SK-N-SH treated with all-trans-retinoic acid at 6 μM for 48 hours (cell line): ENCODE data around the gene ENDOD1.

ENCODE experiments used
- ATAC-seq: fragments of 200-7000 bp; cut with Tn5 transposase; 3 replicates; pipeline ENCODE4 v1.9.1; 2020; ENCODE audit warnings: mild to moderate bottlenecking, moderate library complexity
- ARNTL ChIP-seq: fragments of 450-650 bp; formaldehyde crosslinking; IDR thresholded peaks from 2 replicates; pipeline ENCODE4 v1.5.0; 2020; ENCODE audit warnings: low read depth, mild to moderate bottlenecking, moderate library complexity, borderline replicate concordance
- BACH2 ChIP-seq: fragments of 250-450 bp; sonication (Bioruptor Pico); IDR thresholded peaks from 2 replicates; pipeline ENCODE4 v1.9.0; 2021; ENCODE audit warnings: mild to moderate bottlenecking, borderline replicate concordance
- CSDC2 ChIP-seq: fragments of 250-450 bp; sonication (Bioruptor Pico); IDR thresholded peaks from 2 replicates; pipeline ENCODE4 v1.5.0; 2020; ENCODE audit warnings: mild to moderate bottlenecking, moderate library complexity
- CSRNP3 ChIP-seq: fragments of 250-450 bp; sonication (Bioruptor Pico); IDR thresholded peaks from 2 replicates; pipeline ENCODE4 v1.5.1; 2021; ENCODE audit warnings: mild to moderate bottlenecking, moderate library complexity
- ESRRG ChIP-seq: fragments of 250-450 bp; sonication (Bioruptor Pico); IDR thresholded peaks from 2 replicates; pipeline ENCODE4 v1.6.1; 2021; ENCODE audit warnings: mild to moderate bottlenecking
- GLIS3 ChIP-seq: fragments of 250-450 bp; sonication (Bioruptor Pico); IDR thresholded peaks from 2 replicates; pipeline ENCODE4 v1.5.0; 2020; ENCODE audit warnings: mild to moderate bottlenecking, moderate library complexity
- ISL1 ChIP-seq: fragments of 250-450 bp; sonication (Bioruptor Pico); IDR thresholded peaks from 2 replicates; pipeline ENCODE4 v2.1.2; 2022; ENCODE audit warnings: mild to moderate bottlenecking, moderate library complexity
- OSR1 ChIP-seq: fragments of 250-450 bp; sonication (Bioruptor Pico); IDR thresholded peaks from 2 replicates; pipeline ENCODE4 v1.8.0; 2022; ENCODE audit warnings: moderate library complexity, mild to moderate bottlenecking, inconsistent platforms
- RARB ChIP-seq: fragments of 250-450 bp; sonication (Bioruptor Pico); IDR thresholded peaks from 2 replicates; pipeline ENCODE4 v1.8.0; 2021; ENCODE audit warnings: mild to moderate bottlenecking, moderate library complexity
- SNAI2 ChIP-seq: fragments of 250-450 bp; sonication (Bioruptor Pico); IDR thresholded peaks from 2 replicates; pipeline ENCODE4 v1.5.0; 2020; ENCODE audit warnings: mild to moderate bottlenecking, moderate library complexity
- TCF4 ChIP-seq: fragments of 250-450 bp; sonication (Bioruptor Pico); IDR thresholded peaks from 2 replicates; pipeline ENCODE4 v1.8.0; 2021; ENCODE audit warnings: mild to moderate bottlenecking, moderate library complexity, borderline replicate concordance
- TOX ChIP-seq: fragments of 250-450 bp; sonication (Bioruptor Pico); IDR thresholded peaks from 2 replicates; pipeline ENCODE4 v1.8.0; 2021; ENCODE audit warnings: mild to moderate bottlenecking, moderate library complexity, borderline replicate concordance
- ZC3H10 ChIP-seq: fragments of 250-450 bp; sonication (Bioruptor Pico); IDR thresholded peaks from 2 replicates; pipeline ENCODE4 v1.5.1; 2021; ENCODE audit warnings: mild to moderate bottlenecking, moderate library complexity
- ZFP3 ChIP-seq: fragments of 250-450 bp; sonication (Bioruptor Pico); IDR thresholded peaks from 2 replicates; pipeline ENCODE4 v1.5.0; 2020; ENCODE audit warnings: mild to moderate bottlenecking, moderate library complexity
- ZFP30 ChIP-seq: fragments of 450-650 bp; formaldehyde crosslinking; IDR thresholded peaks from 2 replicates; pipeline ENCODE4 v1.5.0; 2022; ENCODE audit warnings: mild to moderate bottlenecking, moderate library complexity
- ZNF565 ChIP-seq: fragments of 450-650 bp; formaldehyde crosslinking; conservative IDR thresholded peaks from 2 replicates; pipeline ENCODE4 v1.5.0; 2020; ENCODE audit warnings: low read depth, mild to moderate bottlenecking, moderate library complexity
- ZNF70 ChIP-seq: fragments of 450-650 bp; formaldehyde crosslinking; IDR thresholded peaks from 2 replicates; pipeline ENCODE4 v1.5.0; 2020; ENCODE audit warnings: mild to moderate bottlenecking, moderate library complexity
- ZNF8 ChIP-seq: fragments of 450-650 bp; formaldehyde crosslinking; IDR thresholded peaks from 2 replicates; pipeline ENCODE4 v1.5.0; 2020; ENCODE audit warnings: mild to moderate bottlenecking, moderate library complexity
- TF ChIP-seq, protein P1 (sequence below): fragments of 250-450 bp; sonication (Bioruptor Pico); IDR thresholded peaks from 2 replicates; pipeline ENCODE4 v1.5.0; 2020; ENCODE audit warnings: mild to moderate bottlenecking, moderate library complexity
- TF ChIP-seq, protein P2 (sequence below): fragments of 250-450 bp; sonication (Bioruptor Pico); IDR thresholded peaks from 2 replicates; pipeline ENCODE4 v1.8.0; 2020; ENCODE audit warnings: mild to moderate bottlenecking, moderate library complexity, borderline replicate concordance
- TF ChIP-seq, protein P3 (sequence below): fragments of 250-450 bp; sonication (Bioruptor Pico); IDR thresholded peaks from 2 replicates; pipeline ENCODE4 v1.8.0; 2021; ENCODE audit warnings: low read depth, mild to moderate bottlenecking, moderate library complexity, borderline replicate concordance

ENDOD1 gene

GRCh38 chr11:95132956-95133355 lies 43.3 kb downstream of the ENDOD1 start:
- ATAC-seq = no peak
- no peak for TF ChIP-seq TOX (CRISPR knock-in tag)
- no peak for TF ChIP-seq TCF4 (CRISPR knock-in tag)
- no peak for TF ChIP-seq ESRRG (CRISPR knock-in tag)
- TF ChIP-seq GLIS3 = no peak
- TF ChIP-seq ZC3H10 (CRISPR knock-in tag) = no peak
- TF ChIP-seq, protein P1, sequence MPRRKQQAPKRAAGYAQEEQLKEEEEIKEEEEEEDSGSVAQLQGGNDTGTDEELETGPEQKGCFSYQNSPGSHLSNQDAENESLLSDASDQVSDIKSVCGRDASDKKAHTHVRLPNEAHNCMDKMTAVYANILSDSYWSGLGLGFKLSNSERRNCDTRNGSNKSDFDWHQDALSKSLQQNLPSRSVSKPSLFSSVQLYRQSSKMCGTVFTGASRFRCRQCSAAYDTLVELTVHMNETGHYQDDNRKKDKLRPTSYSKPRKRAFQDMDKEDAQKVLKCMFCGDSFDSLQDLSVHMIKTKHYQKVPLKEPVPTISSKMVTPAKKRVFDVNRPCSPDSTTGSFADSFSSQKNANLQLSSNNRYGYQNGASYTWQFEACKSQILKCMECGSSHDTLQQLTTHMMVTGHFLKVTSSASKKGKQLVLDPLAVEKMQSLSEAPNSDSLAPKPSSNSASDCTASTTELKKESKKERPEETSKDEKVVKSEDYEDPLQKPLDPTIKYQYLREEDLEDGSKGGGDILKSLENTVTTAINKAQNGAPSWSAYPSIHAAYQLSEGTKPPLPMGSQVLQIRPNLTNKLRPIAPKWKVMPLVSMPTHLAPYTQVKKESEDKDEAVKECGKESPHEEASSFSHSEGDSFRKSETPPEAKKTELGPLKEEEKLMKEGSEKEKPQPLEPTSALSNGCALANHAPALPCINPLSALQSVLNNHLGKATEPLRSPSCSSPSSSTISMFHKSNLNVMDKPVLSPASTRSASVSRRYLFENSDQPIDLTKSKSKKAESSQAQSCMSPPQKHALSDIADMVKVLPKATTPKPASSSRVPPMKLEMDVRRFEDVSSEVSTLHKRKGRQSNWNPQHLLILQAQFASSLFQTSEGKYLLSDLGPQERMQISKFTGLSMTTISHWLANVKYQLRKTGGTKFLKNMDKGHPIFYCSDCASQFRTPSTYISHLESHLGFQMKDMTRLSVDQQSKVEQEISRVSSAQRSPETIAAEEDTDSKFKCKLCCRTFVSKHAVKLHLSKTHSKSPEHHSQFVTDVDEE (CRISPR knock-in tag) = no peak
- no peak for TF ChIP-seq CSDC2
- TF ChIP-seq, protein P2, sequence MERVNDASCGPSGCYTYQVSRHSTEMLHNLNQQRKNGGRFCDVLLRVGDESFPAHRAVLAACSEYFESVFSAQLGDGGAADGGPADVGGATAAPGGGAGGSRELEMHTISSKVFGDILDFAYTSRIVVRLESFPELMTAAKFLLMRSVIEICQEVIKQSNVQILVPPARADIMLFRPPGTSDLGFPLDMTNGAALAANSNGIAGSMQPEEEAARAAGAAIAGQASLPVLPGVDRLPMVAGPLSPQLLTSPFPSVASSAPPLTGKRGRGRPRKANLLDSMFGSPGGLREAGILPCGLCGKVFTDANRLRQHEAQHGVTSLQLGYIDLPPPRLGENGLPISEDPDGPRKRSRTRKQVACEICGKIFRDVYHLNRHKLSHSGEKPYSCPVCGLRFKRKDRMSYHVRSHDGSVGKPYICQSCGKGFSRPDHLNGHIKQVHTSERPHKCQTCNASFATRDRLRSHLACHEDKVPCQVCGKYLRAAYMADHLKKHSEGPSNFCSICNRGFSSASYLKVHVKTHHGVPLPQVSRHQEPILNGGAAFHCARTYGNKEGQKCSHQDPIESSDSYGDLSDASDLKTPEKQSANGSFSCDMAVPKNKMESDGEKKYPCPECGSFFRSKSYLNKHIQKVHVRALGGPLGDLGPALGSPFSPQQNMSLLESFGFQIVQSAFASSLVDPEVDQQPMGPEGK = no peak
- TF ChIP-seq ZFP30 (CRISPR knock-in tag) = no peak

- 0 out of 2 replicates have a peak, but pooled peaks have one; percentile 17 for TF ChIP-seq ISL1 (CRISPR knock-in tag)
- no peak for TF ChIP-seq ZFP3
- ATAC-seq = peak; percentile 97
These were observed 44.8 kb downstream of the ENDOD1 start for GRCh38 chr11:95134491-95134890.

GRCh38 chr11:95135155-95135554 lies 45.5 kb downstream of the ENDOD1 start:
- ATAC-seq = peak; percentile 7; the same call in 2 of the 3 replicates
- TF ChIP-seq OSR1 (CRISPR knock-in tag) (no peak), ZNF565 (CRISPR knock-in tag) (no peak), BACH2 (CRISPR knock-in tag) (no peak), ZNF8 (no peak), ARNTL (CRISPR knock-in tag) (no peak), ZFP30 (CRISPR knock-in tag) (no peak)
- TF ChIP-seq, protein P2 = no peak

DNA sequence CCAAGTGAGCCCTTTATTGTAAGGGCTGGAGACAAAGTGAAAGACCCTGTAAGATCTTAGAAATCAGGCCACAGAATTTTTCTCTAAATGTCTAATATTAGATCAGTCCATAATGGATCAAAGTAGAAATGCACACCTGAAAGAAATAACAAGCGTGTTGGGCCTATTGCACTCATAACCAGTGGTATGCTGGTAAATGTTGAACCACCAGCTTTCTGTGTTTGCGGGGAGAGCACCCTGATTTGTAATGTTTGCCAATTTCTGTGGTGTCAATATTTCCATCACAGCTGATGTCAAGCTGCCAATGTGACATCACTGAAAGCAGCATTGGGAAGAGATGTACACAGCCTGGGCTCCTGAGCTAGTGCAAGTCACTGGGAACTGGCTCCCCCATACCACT lies 46.2 kb downstream of the ENDOD1 start:
- ATAC-seq = no peak
- no peak for TF ChIP-seq ZNF565 (CRISPR knock-in tag)
- TF ChIP-seq ZNF70 (CRISPR knock-in tag) = no peak
- TF ChIP-seq, protein P2 = no peak
- no peak for TF ChIP-seq CSDC2
- no peak for TF ChIP-seq ZFP30 (CRISPR knock-in tag)
- TF ChIP-seq OSR1 (CRISPR knock-in tag) = no peak
- no peak for TF ChIP-seq BACH2 (CRISPR knock-in tag)
- no peak for TF ChIP-seq ESRRG (CRISPR knock-in tag)
- TF ChIP-seq RARB (CRISPR knock-in tag) = no peak
- TF ChIP-seq TOX (CRISPR knock-in tag) = no peak
- no peak for TF ChIP-seq ARNTL (CRISPR knock-in tag)
- TF ChIP-seq, protein P1 (CRISPR knock-in tag) = no peak
- no peak for TF ChIP-seq ISL1 (CRISPR knock-in tag)
- no peak for TF ChIP-seq GLIS3
- TF ChIP-seq, protein P3, sequence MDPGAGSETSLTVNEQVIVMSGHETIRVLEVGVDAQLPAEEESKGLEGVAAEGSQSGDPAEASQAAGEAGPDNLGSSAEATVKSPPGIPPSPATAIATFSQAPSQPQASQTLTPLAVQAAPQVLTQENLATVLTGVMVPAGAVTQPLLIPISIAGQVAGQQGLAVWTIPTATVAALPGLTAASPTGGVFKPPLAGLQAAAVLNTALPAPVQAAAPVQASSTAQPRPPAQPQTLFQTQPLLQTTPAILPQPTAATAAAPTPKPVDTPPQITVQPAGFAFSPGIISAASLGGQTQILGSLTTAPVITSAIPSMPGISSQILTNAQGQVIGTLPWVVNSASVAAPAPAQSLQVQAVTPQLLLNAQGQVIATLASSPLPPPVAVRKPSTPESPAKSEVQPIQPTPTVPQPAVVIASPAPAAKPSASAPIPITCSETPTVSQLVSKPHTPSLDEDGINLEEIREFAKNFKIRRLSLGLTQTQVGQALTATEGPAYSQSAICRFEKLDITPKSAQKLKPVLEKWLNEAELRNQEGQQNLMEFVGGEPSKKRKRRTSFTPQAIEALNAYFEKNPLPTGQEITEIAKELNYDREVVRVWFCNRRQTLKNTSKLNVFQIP = no peak
- TF ChIP-seq SNAI2 (CRISPR knock-in tag) = no peak
- TF ChIP-seq CSRNP3 (CRISPR knock-in tag) = no peak
